Measurements from ENCODE around the gene SLC30A4. TPM values are rescaled to one million over a fixed set of nuclear protein-coding genes. Genes with fewer than 3 reads are reported as not detected.
A peak's percentile ranks its signal among the peaks of the same experiment; 100 is the strongest.

Gene SLC30A4
- polyA plus RNA-seq, 1 donor (not counting 4 experiments of a cell fraction or from before 2014, with no cell fraction given), result 3.3 TPM

DNA sequence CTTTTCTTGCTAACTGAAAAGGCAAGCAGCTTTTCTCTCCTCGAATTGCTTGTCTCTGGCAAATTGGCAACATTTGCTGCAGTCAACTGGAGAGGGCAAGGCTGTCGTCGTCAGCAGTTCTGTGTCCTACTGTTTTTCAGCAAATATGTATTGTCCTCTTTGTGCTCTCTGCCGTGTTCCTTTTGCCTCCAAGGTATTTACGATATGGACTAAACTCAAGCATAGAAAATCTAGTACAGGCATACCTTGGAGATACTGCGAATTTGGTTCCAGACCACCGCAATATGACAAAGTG, 558 bp upstream of the SLC30A4 start:
- Histone ChIP-seq H3K36me3 (ENCODE audit: control insufficient read depth in 2 of 2, extremely low read depth in 1 of 2, insufficient read depth in 2 of 2, low read length in 2 of 2) (no peaks in the 10 kb centered on the region), H3K27ac (ENCODE audit: control insufficient read depth, insufficient read depth, low read length) (no peak overlapping the region), H2AFZ (ENCODE audit: control insufficient read depth, low read length) (peak overlapping the region; percentile 96), H3K4me3 (ENCODE audit: control insufficient read depth in 2 of 3, extremely low read depth in 1 of 3, insufficient read depth in 2 of 3, low read depth in 1 of 3, low read length in 3 of 3) (peak overlapping the region; percentile 60 to 78 (median 71)), H3K79me2 (ENCODE audit: control insufficient read depth, insufficient read depth, low read length) (no peaks in the 10 kb centered on the region), H3K9me3 (ENCODE audit: control insufficient read depth, low read depth, low read length) (no peaks in the 10 kb centered on the region), H3K9ac (ENCODE audit: control insufficient read depth, extremely low read depth, insufficient read depth, low read length) (peak overlapping the region; percentile 41), H3K9me1 (ENCODE audit: control insufficient read depth, extremely low read depth, insufficient read depth, low read length) (no peaks in the 10 kb centered on the region), H3K4me2 (ENCODE audit: control insufficient read depth, extremely low read depth, insufficient read depth, low read depth, low read length) (peak overlapping the region; percentile 63), H3K27me3 (ENCODE audit: control insufficient read depth, extremely low read depth, insufficient read depth, low read length) (no peaks in the 10 kb centered on the region), H3K4me1 (ENCODE audit: control insufficient read depth, extremely low read depth, insufficient read depth, low read length) (peaks cover 8% of the 10 kb centered on the region), H4K20me1 (ENCODE audit: control insufficient read depth, extremely low read depth, insufficient read depth, low read length) (no peaks in the 10 kb centered on the region)
- no peak for FAIRE-seq
- TF ChIP-seq, protein P1, sequence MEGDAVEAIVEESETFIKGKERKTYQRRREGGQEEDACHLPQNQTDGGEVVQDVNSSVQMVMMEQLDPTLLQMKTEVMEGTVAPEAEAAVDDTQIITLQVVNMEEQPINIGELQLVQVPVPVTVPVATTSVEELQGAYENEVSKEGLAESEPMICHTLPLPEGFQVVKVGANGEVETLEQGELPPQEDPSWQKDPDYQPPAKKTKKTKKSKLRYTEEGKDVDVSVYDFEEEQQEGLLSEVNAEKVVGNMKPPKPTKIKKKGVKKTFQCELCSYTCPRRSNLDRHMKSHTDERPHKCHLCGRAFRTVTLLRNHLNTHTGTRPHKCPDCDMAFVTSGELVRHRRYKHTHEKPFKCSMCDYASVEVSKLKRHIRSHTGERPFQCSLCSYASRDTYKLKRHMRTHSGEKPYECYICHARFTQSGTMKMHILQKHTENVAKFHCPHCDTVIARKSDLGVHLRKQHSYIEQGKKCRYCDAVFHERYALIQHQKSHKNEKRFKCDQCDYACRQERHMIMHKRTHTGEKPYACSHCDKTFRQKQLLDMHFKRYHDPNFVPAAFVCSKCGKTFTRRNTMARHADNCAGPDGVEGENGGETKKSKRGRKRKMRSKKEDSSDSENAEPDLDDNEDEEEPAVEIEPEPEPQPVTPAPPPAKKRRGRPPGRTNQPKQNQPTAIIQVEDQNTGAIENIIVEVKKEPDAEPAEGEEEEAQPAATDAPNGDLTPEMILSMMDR (optimal IDR thresholded peaks at IDR 0.05 in 1 of 3, IDR thresholded peaks at IDR 0.05 in 1 of 3, conservative IDR thresholded peaks at IDR 0.05 in 1 of 3; ENCODE audit: extremely low read depth in 1 of 3, insufficient read depth in 2 of 3, low read length in 3 of 3), result no peak
- no peak for TF ChIP-seq EZH2 (IDR thresholded peaks at IDR 0.05; ENCODE audit: low read length)
- dilution Hi-C loops (cut with MboI; ENCODE audit: extremely low pct_ligation_motif_present, low sequenced_read_pairs), result no loop called here
- DNase-seq (ENCODE audit: low read depth, low spot score), result no peak

- Histone ChIP-seq H3K4me1 (ENCODE audit: control insufficient read depth, extremely low read depth, insufficient read depth, low read length) (peaks cover 8% of the 10 kb centered on the region), H3K9ac (ENCODE audit: control insufficient read depth, extremely low read depth, insufficient read depth, low read length) (peak overlapping the region; percentile 41), H3K27ac (ENCODE audit: control insufficient read depth, insufficient read depth, low read length) (no peak overlapping the region), H4K20me1 (ENCODE audit: control insufficient read depth, extremely low read depth, insufficient read depth, low read length) (no peaks in the 10 kb centered on the region), H3K4me3 (ENCODE audit: control insufficient read depth in 2 of 3, extremely low read depth in 1 of 3, insufficient read depth in 2 of 3, low read depth in 1 of 3, low read length in 3 of 3) (peak overlapping the region; percentile 60 to 78 (median 71)), H3K36me3 (ENCODE audit: control insufficient read depth in 2 of 2, extremely low read depth in 1 of 2, insufficient read depth in 2 of 2, low read length in 2 of 2) (no peaks in the 10 kb centered on the region), H3K79me2 (ENCODE audit: control insufficient read depth, insufficient read depth, low read length) (no peaks in the 10 kb centered on the region), H3K9me3 (ENCODE audit: control insufficient read depth, low read depth, low read length) (no peaks in the 10 kb centered on the region), H2AFZ (ENCODE audit: control insufficient read depth, low read length) (peak overlapping the region; percentile 96), H3K27me3 (ENCODE audit: control insufficient read depth, extremely low read depth, insufficient read depth, low read length) (no peaks in the 10 kb centered on the region), H3K9me1 (ENCODE audit: control insufficient read depth, extremely low read depth, insufficient read depth, low read length) (no peaks in the 10 kb centered on the region), H3K4me2 (ENCODE audit: control insufficient read depth, extremely low read depth, insufficient read depth, low read depth, low read length) (peak overlapping the region; percentile 77)
- DNase-seq (ENCODE audit: low read depth, low spot score), result no peak
- dilution Hi-C loops (cut with MboI; ENCODE audit: extremely low pct_ligation_motif_present, low sequenced_read_pairs), result no loop called here
- FAIRE-seq, result no peak
- TF ChIP-seq, protein P1 (optimal IDR thresholded peaks at IDR 0.05 in 1 of 3, IDR thresholded peaks at IDR 0.05 in 1 of 3, conservative IDR thresholded peaks at IDR 0.05 in 1 of 3; ENCODE audit: extremely low read depth in 1 of 3, insufficient read depth in 2 of 3, low read length in 3 of 3), result no peak
- no peak for TF ChIP-seq EZH2 (IDR thresholded peaks at IDR 0.05; ENCODE audit: low read length)
Observed at GRCh38 chr15:45521596-45522327, 793 bp downstream of the SLC30A4 start.
